Lung (tissue), 12 donors: ENCODE measurements around the gene ENOX2. TPM values are rescaled to one million over a fixed set of nuclear protein-coding genes. Genes with fewer than 3 reads are reported as not detected.

Source experiments
- ATAC-seq: fragments of 200-7000 bp; cut with Tn5 transposase; one replicate; pipeline ENCODE4 v1.9.1; 2020; ENCODE audit warnings: moderate number of reproducible peaks; ENCODE audit not compliant: insufficient read depth, low FRiP score
- DNase-seq, 3 donors: peaks; one replicate each; pipeline ENCODE4 v3.0.0-alpha.2; 2013 to 2017
- H3K27ac ChIP-seq, 2 donors: one replicate each; pipeline ENCODE4 v1.5.1; 2013; ENCODE audit warnings: mild to moderate bottlenecking in 2 of 2, moderate library complexity in 2 of 2, control low read depth in 1 of 2, inconsistent platforms in 1 of 2, low read depth in 1 of 2, low read length in 1 of 2
- H3K27me3 ChIP-seq, 3 donors: one replicate each; pipeline ENCODE4 v1.5.1; 2013; ENCODE audit warnings: low read length in 2 of 3; ENCODE audit not compliant: control insufficient read depth in 3 of 3, insufficient read depth in 3 of 3
- H3K36me3 ChIP-seq, 4 donors: one replicate each; pipeline ENCODE4 v1.5.1; 2013; ENCODE audit warnings: low read length in 4 of 4, mild to moderate bottlenecking in 1 of 4, moderate library complexity in 1 of 4; ENCODE audit not compliant: control insufficient read depth in 4 of 4, insufficient read depth in 4 of 4
- H3K4me1 ChIP-seq, 5 donors: one replicate each; pipeline ENCODE4 v1.5.1; 2013; ENCODE audit warnings: low read length in 5 of 5, mild to moderate bottlenecking in 2 of 5, moderate library complexity in 1 of 5; ENCODE audit not compliant: control insufficient read depth in 5 of 5, insufficient read depth in 5 of 5
- H3K4me3 ChIP-seq: one replicate; pipeline ENCODE4 v1.5.1; 2013; ENCODE audit warnings: mild to moderate bottlenecking, control low read depth, moderate library complexity
- H3K9ac ChIP-seq, 2 donors: one replicate each; pipeline ENCODE4 v1.5.1; 2013; ENCODE audit warnings: low read length in 2 of 2, control low read depth in 1 of 2; ENCODE audit not compliant: insufficient read depth in 1 of 2
- H3K9me3 ChIP-seq, 4 donors: one replicate each; pipeline ENCODE4 v1.5.1; 2013; ENCODE audit warnings: low read length in 3 of 4, mild to moderate bottlenecking in 1 of 4, moderate library complexity in 1 of 4; ENCODE audit not compliant: control insufficient read depth in 4 of 4, insufficient read depth in 3 of 4
- CTCF ChIP-seq: IDR thresholded peaks from 2 replicates; pipeline ENCODE4 v1.5.1; 2012; ENCODE audit warnings: mild to moderate bottlenecking; ENCODE audit errors: control extremely low read depth, extremely low read depth
- WGBS, 2 donors: extraction: QIAGEN DNeasy Blood & Tissue Kit; methylation state at CpG; one replicate each; pipeline ENCODE4 v1.1.7; 2013; 5-methylcytosine and 5-hydroxymethylcytosine counted together
- polyA plus RNA-seq, 2 donors: library from polyadenylated mRNA; stranded (reverse); fragments of 200-250 nt; gene quantifications; one replicate each; pipeline ENCODE4 v1.2.1, GENCODE V29; 2013
- total RNA-seq, 2 donors: library from RNA; depleted of rRNA in 1 of 2; stranded (reverse); fragments of >200 nt in 1 of 2; gene quantifications; one replicate each; pipeline ENCODE4 v1.2.1, GENCODE V29; 2014 to 2021
- donor health status: control.
- donor health status: control.
- donor health status: Bipolar disorder and iron deficiency.
- donor health status: healthy.
- donor health status: DM: yes; HTN: yes; CAD: no.

Gene ENOX2
- total and polyA plus RNA-seq, 4 donors, result 3.4 to 15.8 (median 10.8) TPM

GRCh38 chrX:130652824-130653578 lies 250.0 kb downstream of the ENOX2 start:
- no peaks in the 10 kb centered on the region for H3K9me3 ChIP-seq
- 79 to 97% methylated on average over 6 of the region's 6 CpGs for WGBS, 2 donors
- DNase-seq, result no peak
- peaks cover 0 to 10% (median 3%) of the 10 kb centered on the region in 3 donors for H3K27me3 ChIP-seq
- no peaks in the 10 kb centered on the region for H3K4me1 ChIP-seq
- no peak overlapping the region for H3K27ac ChIP-seq
- H3K36me3 ChIP-seq, result peaks cover 0 to 7% (median under 1%) of the 10 kb centered on the region in 4 donors
- no peak overlapping the region for H3K4me3 ChIP-seq
- no peak for ATAC-seq
- TF ChIP-seq CTCF, result no peak
- no peak overlapping the region for H3K9ac ChIP-seq

- H3K4me3 ChIP-seq, result no peak overlapping the region
- no peak for DNase-seq
- H3K9me3 ChIP-seq, result peaks cover 0 to 5% (median 2%) of the 10 kb centered on the region in 4 donors
- H3K36me3 ChIP-seq, result peaks cover 0 to 3% (median under 1%) of the 10 kb centered on the region in 4 donors
- TF ChIP-seq CTCF, result no peak
- no peaks in the 10 kb centered on the region for H3K4me1 ChIP-seq
- no peak overlapping the region for H3K27ac ChIP-seq
- peaks cover 0 to 12% (median 6%) of the 10 kb centered on the region in 3 donors for H3K27me3 ChIP-seq
- ATAC-seq, result no peak
- H3K9ac ChIP-seq, result no peak overlapping the region
Observed at GRCh38 chrX:130649738-130650137, 253.3 kb downstream of the ENOX2 start.

GRCh38 chrX:130647468-130647867 lies 255.5 kb downstream of the ENOX2 start:
- no peak for TF ChIP-seq CTCF
- DNase-seq (no peak), ATAC-seq (no peak)
- peaks cover 0 to 5% (median 2%) of the 10 kb centered on the region in 4 donors for H3K9me3 ChIP-seq
- H3K9ac ChIP-seq, result no peak overlapping the region
- H3K4me3 ChIP-seq, result no peak overlapping the region
- H3K36me3 ChIP-seq, result peaks cover 0 to 3% (median under 1%) of the 10 kb centered on the region in 4 donors
- H3K27ac ChIP-seq, result no peak overlapping the region
- no peaks in the 10 kb centered on the region for H3K4me1 ChIP-seq
- peaks cover 0 to 14% (median 6%) of the 10 kb centered on the region in 3 donors for H3K27me3 ChIP-seq
- 57 to 88% methylated on average over 1 of the region's 1 CpG for WGBS, 2 donors
